ENCODE results near the gene EIF4B. TPM values are rescaled to one million over a fixed set of nuclear protein-coding genes. Genes with fewer than 3 reads are reported as not detected.
A peak's percentile ranks its signal among the peaks of the same experiment; 100 is the strongest.

EIF4B gene
- total and polyA plus RNA-seq, 2 of the 13 experiments (the other 11 are each of a cell fraction or from before 2014, with no cell fraction given), result 416 to 548 TPM

GRCh38 chr12:53006810-53007309 is 604 bp downstream of the EIF4B start (continued):
- TF ChIP-seq MXD1 (CRISPR knock-in tag; IDR thresholded peaks at IDR 0.05) (peak; percentile 46; the same call in 1 of the 2 replicates), FOXA1 (IDR thresholded peaks at IDR 0.05) (no peak), FOXA1 (CRISPR knock-in tag; IDR thresholded peaks at IDR 0.05) (no peak), TOE1 (CRISPR knock-in tag; IDR thresholded peaks at IDR 0.05) (no peak), ZNF740 (CRISPR knock-in tag; IDR thresholded peaks at IDR 0.05) (peak; percentile 87), ZNF350 (CRISPR knock-in tag; IDR thresholded peaks at IDR 0.05; ENCODE audit: borderline replicate concordance, low read depth) (peak; percentile 17; the same call in 1 of the 2 replicates), MAF1 (CRISPR knock-in tag; IDR thresholded peaks at IDR 0.05; ENCODE audit: borderline replicate concordance) (no peak), KAT7 (CRISPR knock-in tag; IDR thresholded peaks at IDR 0.05; ENCODE audit: borderline replicate concordance) (no peak), SIN3A (IDR thresholded peaks at IDR 0.05; ENCODE audit: borderline replicate concordance, low read depth, low read length) (peak; percentile 71), SRSF4 (IDR thresholded peaks at IDR 0.05; ENCODE audit: low read depth, low read length, poor library complexity, severe bottlenecking) (no peak), ZNF777 (CRISPR knock-in tag; IDR thresholded peaks at IDR 0.05) (no peak), HOXA3 (CRISPR knock-in tag; IDR thresholded peaks at IDR 0.05) (peak; percentile 13; the same call in 1 of the 2 replicates), ARID4A (CRISPR knock-in tag; IDR thresholded peaks at IDR 0.05; ENCODE audit: borderline replicate concordance) (peak; percentile 42), MLLT10 (CRISPR knock-in tag; IDR thresholded peaks at IDR 0.05) (no peak), ZFX (CRISPR knock-in tag; IDR thresholded peaks at IDR 0.05; ENCODE audit: low read depth) (0 out of 2 replicates have a peak, but pooled peaks have one; percentile 4), ZNF274 (CRISPR knock-in tag; IDR thresholded peaks at IDR 0.05) (no peak), HCFC1 (IDR thresholded peaks at IDR 0.05; ENCODE audit: low read depth, low read length) (no peak), ZNF101 (CRISPR knock-in tag; IDR thresholded peaks at IDR 0.05; ENCODE audit: borderline replicate concordance, low read depth) (no peak), ZNF615 (CRISPR knock-in tag; IDR thresholded peaks at IDR 0.05; ENCODE audit: borderline replicate concordance) (0 out of 2 replicates have a peak, but pooled peaks have one; percentile 27), ZNF326 (CRISPR knock-in tag; IDR thresholded peaks at IDR 0.05; ENCODE audit: borderline replicate concordance) (no peak), BATF2 (CRISPR knock-in tag; IDR thresholded peaks at IDR 0.05) (0 out of 2 replicates have a peak, but pooled peaks have one; percentile 50), SPEN (CRISPR knock-in tag; IDR thresholded peaks at IDR 0.05; ENCODE audit: low read depth) (no peak; the same call in 1 of the 2 replicates), HOXA7 (CRISPR knock-in tag; IDR thresholded peaks at IDR 0.05) (no peak), POLR2AphosphoS5 (IDR thresholded peaks at IDR 0.05; ENCODE audit: low read depth, low read length) (peak; percentile 65)
- TF ChIP-seq, protein P1, sequence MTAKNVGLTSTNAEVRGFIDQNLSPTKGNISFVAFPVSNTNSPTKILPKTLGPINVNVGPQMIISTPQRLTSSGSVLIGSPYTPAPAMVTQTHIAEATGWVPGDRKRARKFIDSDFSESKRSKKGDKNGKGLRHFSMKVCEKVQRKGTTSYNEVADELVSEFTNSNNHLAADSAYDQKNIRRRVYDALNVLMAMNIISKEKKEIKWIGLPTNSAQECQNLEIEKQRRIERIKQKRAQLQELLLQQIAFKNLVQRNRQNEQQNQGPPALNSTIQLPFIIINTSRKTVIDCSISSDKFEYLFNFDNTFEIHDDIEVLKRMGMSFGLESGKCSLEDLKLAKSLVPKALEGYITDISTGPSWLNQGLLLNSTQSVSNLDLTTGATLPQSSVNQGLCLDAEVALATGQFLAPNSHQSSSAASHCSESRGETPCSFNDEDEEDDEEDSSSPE (CRISPR knock-in tag; IDR thresholded peaks at IDR 0.05), result peak; percentile 29; the same call in 1 of the 2 replicates
